Loucy (cell line): Measurements from ENCODE around the gene PBX4.

ENCODE experiments used
- EZH2phosphoT487 ChIP-seq: fragments of 200-600 bp; IDR thresholded peaks from 2 replicates; pipeline ENCODE4 v1.6.1; 2018; ENCODE audit warnings: antibody characterized with exemption, mild to moderate bottlenecking, moderate library complexity, borderline replicate concordance
- TF ChIP-seq, protein P1 (sequence below): fragments of 200-600 bp; sonication (generic); conservative IDR thresholded peaks from 2 replicates; pipeline ENCODE4 v1.5.1; 2014; ENCODE audit warnings: mild to moderate bottlenecking, antibody characterized with exemption, low read length

DNA sequence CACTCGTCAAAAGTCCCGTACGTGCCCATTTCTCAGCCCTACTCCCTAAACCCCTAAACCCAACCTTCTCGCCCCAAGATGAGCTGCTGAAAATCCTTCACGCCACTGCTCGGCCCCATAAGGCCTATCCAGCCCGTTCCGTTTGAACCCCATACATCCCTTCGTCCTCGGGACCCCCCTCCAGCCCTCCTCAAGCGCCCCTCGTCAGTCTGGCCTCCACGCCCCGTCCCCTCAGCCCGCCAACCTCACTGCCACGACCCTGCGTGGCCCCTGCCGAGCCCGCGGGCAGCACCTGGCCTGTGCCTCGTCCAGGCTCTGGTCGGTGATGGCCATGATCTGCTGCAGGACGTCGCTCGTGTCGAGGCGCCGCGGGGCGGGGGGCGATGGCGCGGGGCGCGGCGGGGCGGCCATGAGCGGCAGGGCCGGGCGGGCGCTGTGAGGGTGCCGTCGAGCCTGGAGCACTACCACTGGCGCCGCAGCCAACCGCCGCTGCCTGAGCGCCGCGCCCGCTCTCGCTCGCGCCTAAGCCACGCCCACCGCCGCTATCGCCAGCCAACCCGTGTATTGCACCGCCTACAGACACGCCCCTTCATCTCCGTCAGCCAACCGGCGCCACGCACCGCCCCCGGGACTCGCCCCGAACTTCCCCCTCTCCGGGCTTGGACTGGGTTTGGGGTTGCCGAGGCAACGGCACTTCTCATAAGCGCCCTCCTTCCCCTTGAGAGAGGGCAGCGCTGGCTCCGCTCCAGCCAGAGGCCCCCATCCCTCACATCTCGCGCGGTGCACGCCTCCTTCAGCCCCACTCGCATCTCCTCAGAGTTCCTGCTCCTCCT, at the start of gene PBX4:
- no peak for TF ChIP-seq EZH2phosphoT487
- TF ChIP-seq, protein P1, sequence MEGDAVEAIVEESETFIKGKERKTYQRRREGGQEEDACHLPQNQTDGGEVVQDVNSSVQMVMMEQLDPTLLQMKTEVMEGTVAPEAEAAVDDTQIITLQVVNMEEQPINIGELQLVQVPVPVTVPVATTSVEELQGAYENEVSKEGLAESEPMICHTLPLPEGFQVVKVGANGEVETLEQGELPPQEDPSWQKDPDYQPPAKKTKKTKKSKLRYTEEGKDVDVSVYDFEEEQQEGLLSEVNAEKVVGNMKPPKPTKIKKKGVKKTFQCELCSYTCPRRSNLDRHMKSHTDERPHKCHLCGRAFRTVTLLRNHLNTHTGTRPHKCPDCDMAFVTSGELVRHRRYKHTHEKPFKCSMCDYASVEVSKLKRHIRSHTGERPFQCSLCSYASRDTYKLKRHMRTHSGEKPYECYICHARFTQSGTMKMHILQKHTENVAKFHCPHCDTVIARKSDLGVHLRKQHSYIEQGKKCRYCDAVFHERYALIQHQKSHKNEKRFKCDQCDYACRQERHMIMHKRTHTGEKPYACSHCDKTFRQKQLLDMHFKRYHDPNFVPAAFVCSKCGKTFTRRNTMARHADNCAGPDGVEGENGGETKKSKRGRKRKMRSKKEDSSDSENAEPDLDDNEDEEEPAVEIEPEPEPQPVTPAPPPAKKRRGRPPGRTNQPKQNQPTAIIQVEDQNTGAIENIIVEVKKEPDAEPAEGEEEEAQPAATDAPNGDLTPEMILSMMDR: no peak
